K562 (cell line): ENCODE results near the gene CRKL. TPM values are rescaled to one million over a fixed set of nuclear protein-coding genes. Genes with fewer than 3 reads are reported as not detected.

ENCODE experiments used
- CXXC5 ChIP-seq: fragments of 250-450 bp; sonication (Bioruptor Pico); IDR thresholded peaks from 2 replicates; pipeline ENCODE4 v1.8.0; 2022; ENCODE audit warnings: inconsistent platforms, mild to moderate bottlenecking, moderate library complexity
- FOXA1 ChIP-seq: fragments of 450-650 bp; IDR thresholded peaks from 2 replicates; pipeline ENCODE4 v1.6.1; 2016; ENCODE audit warnings: mild to moderate bottlenecking, borderline replicate concordance
- HLTF ChIP-seq: fragments of 450-650 bp; IDR thresholded peaks from 2 replicates; pipeline ENCODE4 v1.6.1; 2016
- IFI16 ChIP-seq: fragments of 250-450 bp; sonication (Bioruptor Pico); IDR thresholded peaks from 2 replicates; pipeline ENCODE4 v2.1.2; 2022; ENCODE audit warnings: mild to moderate bottlenecking, inconsistent platforms
- JUND ChIP-seq, 2 experiments: IDR thresholded peaks; 2 replicates in 1 of 2; 3 replicates in 1 of 2; pipeline ENCODE4 v1.6.1; 2011; ENCODE audit warnings: borderline replicate concordance in 2 of 2, low read depth in 2 of 2, low read length in 2 of 2, improper control_type of control experiment in 1 of 2, missing biosample characterization in 1 of 2, missing genetic modification characterization in 1 of 2, missing genetic modification reagents in 1 of 2
- L3MBTL2 ChIP-seq: fragments of 450-650 bp; IDR thresholded peaks from 2 replicates; pipeline ENCODE4 v1.6.1; 2016; ENCODE audit warnings: mild to moderate bottlenecking, moderate library complexity
- PCBP1 ChIP-seq: fragments of 200-400 bp; formaldehyde crosslinking; IDR thresholded peaks from 2 replicates; pipeline ENCODE4 v1.6.1; 2018; ENCODE audit warnings: mild to moderate bottlenecking, low read depth, low read length; ENCODE audit not compliant: poor library complexity, severe bottlenecking
- PHF8 ChIP-seq: fragments of 200-600 bp; sonication (generic); IDR thresholded peaks from 2 replicates; pipeline ENCODE4 v1.6.1; 2012; ENCODE audit warnings: mixed run types, mild to moderate bottlenecking, inconsistent platforms, low read length, moderate library complexity, borderline replicate concordance
- PRMT5 ChIP-seq: sonication (generic); formaldehyde crosslinking; IDR thresholded peaks from 2 replicates; pipeline ENCODE4 v1.5.0; 2020; ENCODE audit warnings: missing genetic modification reagents
- ZNF311 ChIP-seq: fragments of 250-450 bp; sonication (Bioruptor Pico); IDR thresholded peaks from 2 replicates; pipeline ENCODE4 v1.4.0; 2020; ENCODE audit warnings: mild to moderate bottlenecking, moderate library complexity
- ZNF699 ChIP-seq: fragments of 250-450 bp; sonication (Bioruptor Pico); IDR thresholded peaks from 2 replicates; pipeline ENCODE4 v1.8.0; 2021; ENCODE audit warnings: mild to moderate bottlenecking, moderate library complexity; ENCODE audit not compliant: insufficient replicate concordance
- polyA plus RNA-seq, 8 experiments: library from polyadenylated mRNA; depleted of rRNA in 4 of 8; stranded (reverse) in 5 of 8; unstranded in 3 of 8; fragments of >200 nt; fragmentation: Nextera tagmentation in 2 of 8; fragmentation: Illumina TruSeq in 1 of 8; extraction: Ambion mirVana in 2 of 8; extraction: Trizol in 1 of 8; gene quantifications; 2 replicates each; pipeline versions ENCODE4 v1.2.1 to v1.2.3, GENCODE V29; 2011 to 2014; ENCODE audit warnings: inconsistent platforms in 1 of 8, missing spikeins in 1 of 8
- total RNA-seq, 7 experiments: library from RNA; depleted of rRNA in 6 of 7; stranded (reverse); fragments of >200 nt in 6 of 7; fragmentation: Illumina TruSeq in 2 of 7; extraction: Trizol in 2 of 7; gene quantifications; 2 replicates each; pipeline versions ENCODE4 v1.2.1 to v1.2.3, GENCODE V29; 2011 to 2021; ENCODE audit warnings: low replicate concordance in 1 of 7
- TF ChIP-seq, protein P1 (sequence below): fragments of 200-800 bp; sonication (Bioruptor generic); IDR thresholded peaks from 2 replicates; pipeline ENCODE4 v1.6.1; 2017; ENCODE audit warnings: missing genetic modification characterization, missing compliant biosample characterization
- TF ChIP-seq, protein P2 (sequence below), 2 experiments: IDR thresholded peaks in 1 of 2; conservative IDR thresholded peaks in 1 of 2; 2 replicates each; pipeline ENCODE4 v1.6.1; 2016; ENCODE audit warnings: low read depth in 2 of 2, mild to moderate bottlenecking in 1 of 2, missing compliant biosample characterization in 1 of 2, missing genetic modification characterization in 1 of 2, moderate library complexity in 1 of 2
- TF ChIP-seq, protein P3 (sequence below): sonication (generic); formaldehyde crosslinking; IDR thresholded peaks from 2 replicates; pipeline ENCODE4 v1.8.1; 2023; ENCODE audit warnings: missing genetic modification reagents, mild to moderate bottlenecking, borderline replicate concordance
- TF ChIP-seq, protein P4 (sequence below): fragments of 450-650 bp; formaldehyde crosslinking; IDR thresholded peaks from 2 replicates; pipeline ENCODE4 v1.4.0; 2020; ENCODE audit warnings: mild to moderate bottlenecking, moderate library complexity

The CRKL gene
- total and polyA plus RNA-seq, 9 of the 15 experiments (the other 6 are each of a cell fraction or from before 2014, with no cell fraction given), result 100 to 263 (median 124) TPM

DNA sequence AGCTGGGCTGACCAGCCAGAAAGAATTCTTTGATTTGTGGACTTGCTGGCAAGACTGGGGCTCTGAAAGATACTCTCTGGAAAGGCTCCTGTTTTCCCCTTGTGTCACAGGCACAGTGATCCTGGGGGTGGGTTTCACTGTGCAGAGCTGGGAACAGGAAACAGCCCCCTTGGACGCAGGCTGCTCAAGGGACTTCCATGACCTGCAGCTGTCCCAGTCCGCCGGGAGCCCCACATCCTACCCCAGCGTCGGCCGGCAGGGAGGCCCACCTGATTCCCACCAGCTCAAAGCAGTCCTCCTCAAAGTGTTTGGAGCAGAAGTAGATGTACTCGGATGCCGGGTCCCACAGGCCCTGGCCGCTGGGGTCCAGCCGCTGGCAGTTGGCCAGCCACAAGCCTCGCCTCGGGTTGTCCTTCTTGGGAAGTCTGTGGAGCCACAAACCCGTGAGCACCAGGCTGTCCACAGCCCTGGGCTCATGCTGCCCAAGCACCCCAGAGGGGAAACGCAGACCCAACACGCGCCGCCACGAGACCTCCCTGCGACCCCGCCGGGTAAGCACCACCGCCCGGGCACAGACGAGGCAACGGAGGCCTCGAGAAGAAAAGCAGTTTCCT lies 83.9 kb downstream of the CRKL start (continued):
- TF ChIP-seq, protein P1, sequence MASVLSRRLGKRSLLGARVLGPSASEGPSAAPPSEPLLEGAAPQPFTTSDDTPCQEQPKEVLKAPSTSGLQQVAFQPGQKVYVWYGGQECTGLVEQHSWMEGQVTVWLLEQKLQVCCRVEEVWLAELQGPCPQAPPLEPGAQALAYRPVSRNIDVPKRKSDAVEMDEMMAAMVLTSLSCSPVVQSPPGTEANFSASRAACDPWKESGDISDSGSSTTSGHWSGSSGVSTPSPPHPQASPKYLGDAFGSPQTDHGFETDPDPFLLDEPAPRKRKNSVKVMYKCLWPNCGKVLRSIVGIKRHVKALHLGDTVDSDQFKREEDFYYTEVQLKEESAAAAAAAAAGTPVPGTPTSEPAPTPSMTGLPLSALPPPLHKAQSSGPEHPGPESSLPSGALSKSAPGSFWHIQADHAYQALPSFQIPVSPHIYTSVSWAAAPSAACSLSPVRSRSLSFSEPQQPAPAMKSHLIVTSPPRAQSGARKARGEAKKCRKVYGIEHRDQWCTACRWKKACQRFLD (CRISPR knock-in tag), result no peak
- TF ChIP-seq, protein P2, sequence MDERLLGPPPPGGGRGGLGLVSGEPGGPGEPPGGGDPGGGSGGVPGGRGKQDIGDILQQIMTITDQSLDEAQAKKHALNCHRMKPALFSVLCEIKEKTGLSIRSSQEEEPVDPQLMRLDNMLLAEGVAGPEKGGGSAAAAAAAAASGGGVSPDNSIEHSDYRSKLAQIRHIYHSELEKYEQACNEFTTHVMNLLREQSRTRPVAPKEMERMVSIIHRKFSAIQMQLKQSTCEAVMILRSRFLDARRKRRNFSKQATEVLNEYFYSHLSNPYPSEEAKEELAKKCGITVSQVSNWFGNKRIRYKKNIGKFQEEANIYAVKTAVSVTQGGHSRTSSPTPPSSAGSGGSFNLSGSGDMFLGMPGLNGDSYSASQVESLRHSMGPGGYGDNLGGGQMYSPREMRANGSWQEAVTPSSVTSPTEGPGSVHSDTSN (CRISPR knock-in tag; IDR thresholded peaks at IDR 0.05; ENCODE audit: low read depth), result no peak
- TF ChIP-seq, protein P2 (tag; conservative IDR thresholded peaks at IDR 0.05; ENCODE audit: low read depth), result no peak
- TF ChIP-seq L3MBTL2 (no peak), HLTF (no peak), FOXA1 (no peak), CXXC5 (CRISPR knock-in tag) (no peak), PCBP1 (no peak), ZNF311 (no peak), ZNF699 (CRISPR knock-in tag) (no peak), JUND (IDR thresholded peaks at IDR 0.05; ENCODE audit: borderline replicate concordance, low read depth, low read length) (no peak), JUND (tag; IDR thresholded peaks at IDR 0.05; ENCODE audit: borderline replicate concordance, low read depth, low read length) (no peak), PHF8 (no peak), PRMT5 (no peak), IFI16 (CRISPR knock-in tag) (0 out of 2 replicates have a peak, but pooled peaks have one; percentile 59)
- TF ChIP-seq, protein P3, sequence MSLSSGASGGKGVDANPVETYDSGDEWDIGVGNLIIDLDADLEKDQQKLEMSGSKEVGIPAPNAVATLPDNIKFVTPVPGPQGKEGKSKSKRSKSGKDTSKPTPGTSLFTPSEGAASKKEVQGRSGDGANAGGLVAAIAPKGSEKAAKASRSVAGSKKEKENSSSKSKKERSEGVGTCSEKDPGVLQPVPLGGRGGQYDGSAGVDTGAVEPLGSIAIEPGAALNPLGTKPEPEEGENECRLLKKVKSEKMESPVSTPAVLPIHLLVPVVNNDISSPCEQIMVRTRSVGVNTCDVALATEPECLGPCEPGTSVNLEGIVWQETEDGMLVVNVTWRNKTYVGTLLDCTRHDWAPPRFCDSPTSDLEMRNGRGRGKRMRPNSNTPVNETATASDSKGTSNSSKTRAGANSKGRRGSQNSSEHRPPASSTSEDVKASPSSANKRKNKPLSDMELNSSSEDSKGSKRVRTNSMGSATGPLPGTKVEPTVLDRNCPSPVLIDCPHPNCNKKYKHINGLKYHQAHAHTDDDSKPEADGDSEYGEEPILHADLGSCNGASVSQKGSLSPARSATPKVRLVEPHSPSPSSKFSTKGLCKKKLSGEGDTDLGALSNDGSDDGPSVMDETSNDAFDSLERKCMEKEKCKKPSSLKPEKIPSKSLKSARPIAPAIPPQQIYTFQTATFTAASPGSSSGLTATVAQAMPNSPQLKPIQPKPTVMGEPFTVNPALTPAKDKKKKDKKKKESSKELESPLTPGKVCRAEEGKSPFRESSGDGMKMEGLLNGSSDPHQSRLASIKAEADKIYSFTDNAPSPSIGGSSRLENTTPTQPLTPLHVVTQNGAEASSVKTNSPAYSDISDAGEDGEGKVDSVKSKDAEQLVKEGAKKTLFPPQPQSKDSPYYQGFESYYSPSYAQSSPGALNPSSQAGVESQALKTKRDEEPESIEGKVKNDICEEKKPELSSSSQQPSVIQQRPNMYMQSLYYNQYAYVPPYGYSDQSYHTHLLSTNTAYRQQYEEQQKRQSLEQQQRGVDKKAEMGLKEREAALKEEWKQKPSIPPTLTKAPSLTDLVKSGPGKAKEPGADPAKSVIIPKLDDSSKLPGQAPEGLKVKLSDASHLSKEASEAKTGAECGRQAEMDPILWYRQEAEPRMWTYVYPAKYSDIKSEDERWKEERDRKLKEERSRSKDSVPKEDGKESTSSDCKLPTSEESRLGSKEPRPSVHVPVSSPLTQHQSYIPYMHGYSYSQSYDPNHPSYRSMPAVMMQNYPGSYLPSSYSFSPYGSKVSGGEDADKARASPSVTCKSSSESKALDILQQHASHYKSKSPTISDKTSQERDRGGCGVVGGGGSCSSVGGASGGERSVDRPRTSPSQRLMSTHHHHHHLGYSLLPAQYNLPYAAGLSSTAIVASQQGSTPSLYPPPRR, result no peak
- TF ChIP-seq, protein P4, sequence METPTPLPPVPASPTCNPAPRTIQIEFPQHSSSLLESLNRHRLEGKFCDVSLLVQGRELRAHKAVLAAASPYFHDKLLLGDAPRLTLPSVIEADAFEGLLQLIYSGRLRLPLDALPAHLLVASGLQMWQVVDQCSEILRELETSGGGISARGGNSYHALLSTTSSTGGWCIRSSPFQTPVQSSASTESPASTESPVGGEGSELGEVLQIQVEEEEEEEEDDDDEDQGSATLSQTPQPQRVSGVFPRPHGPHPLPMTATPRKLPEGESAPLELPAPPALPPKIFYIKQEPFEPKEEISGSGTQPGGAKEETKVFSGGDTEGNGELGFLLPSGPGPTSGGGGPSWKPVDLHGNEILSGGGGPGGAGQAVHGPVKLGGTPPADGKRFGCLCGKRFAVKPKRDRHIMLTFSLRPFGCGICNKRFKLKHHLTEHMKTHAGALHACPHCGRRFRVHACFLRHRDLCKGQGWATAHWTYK (CRISPR knock-in tag), result no peak; the same call in 1 of the 2 replicates
